Measurements from ENCODE around the gene MXD3.
"Not testable (repeated sequence)": the region's sequence is repeated elsewhere in the genome, so short reads cannot be mapped to it uniquely, and the experiment has no call there.

The MXD3 gene

DNA sequence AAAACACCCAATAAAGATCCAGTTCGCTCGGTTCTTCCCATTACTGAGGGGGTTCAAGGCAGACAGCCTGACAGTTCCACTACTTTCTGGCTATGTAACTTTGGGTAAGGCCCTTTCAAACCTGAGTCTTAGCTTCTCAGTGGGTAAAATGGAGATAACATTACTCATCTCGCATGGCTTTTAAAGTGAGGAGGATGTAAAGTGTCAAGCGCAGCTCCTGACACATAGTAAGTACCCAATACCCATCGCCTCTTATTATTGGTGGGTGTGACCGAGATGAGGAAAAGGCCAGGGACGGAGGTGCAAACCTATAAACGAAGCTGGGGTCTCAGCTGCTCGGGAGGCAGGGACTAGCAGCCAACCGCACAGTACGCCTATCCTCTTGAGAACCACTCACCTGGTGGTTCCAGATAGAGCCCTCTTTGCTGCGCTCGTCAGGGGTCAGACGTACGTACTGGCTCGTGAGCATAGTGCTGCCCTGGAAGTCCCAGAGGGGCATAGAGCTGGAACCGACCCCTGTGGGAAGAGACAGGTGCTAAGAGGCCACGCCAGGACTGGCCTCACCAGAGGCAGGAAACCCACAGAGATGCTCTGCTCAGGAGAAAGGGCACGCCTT lies 39.2 kb upstream of the MXD3 start:
- H3K4me3 ChIP-seq (ENCODE audit: low read depth, low read length) = peak overlapping the region; percentile 100
- TF ChIP-seq, protein P1, sequence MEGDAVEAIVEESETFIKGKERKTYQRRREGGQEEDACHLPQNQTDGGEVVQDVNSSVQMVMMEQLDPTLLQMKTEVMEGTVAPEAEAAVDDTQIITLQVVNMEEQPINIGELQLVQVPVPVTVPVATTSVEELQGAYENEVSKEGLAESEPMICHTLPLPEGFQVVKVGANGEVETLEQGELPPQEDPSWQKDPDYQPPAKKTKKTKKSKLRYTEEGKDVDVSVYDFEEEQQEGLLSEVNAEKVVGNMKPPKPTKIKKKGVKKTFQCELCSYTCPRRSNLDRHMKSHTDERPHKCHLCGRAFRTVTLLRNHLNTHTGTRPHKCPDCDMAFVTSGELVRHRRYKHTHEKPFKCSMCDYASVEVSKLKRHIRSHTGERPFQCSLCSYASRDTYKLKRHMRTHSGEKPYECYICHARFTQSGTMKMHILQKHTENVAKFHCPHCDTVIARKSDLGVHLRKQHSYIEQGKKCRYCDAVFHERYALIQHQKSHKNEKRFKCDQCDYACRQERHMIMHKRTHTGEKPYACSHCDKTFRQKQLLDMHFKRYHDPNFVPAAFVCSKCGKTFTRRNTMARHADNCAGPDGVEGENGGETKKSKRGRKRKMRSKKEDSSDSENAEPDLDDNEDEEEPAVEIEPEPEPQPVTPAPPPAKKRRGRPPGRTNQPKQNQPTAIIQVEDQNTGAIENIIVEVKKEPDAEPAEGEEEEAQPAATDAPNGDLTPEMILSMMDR (IDR thresholded peaks at IDR 0.05; ENCODE audit: low read depth, low read length) = no peak

DNA sequence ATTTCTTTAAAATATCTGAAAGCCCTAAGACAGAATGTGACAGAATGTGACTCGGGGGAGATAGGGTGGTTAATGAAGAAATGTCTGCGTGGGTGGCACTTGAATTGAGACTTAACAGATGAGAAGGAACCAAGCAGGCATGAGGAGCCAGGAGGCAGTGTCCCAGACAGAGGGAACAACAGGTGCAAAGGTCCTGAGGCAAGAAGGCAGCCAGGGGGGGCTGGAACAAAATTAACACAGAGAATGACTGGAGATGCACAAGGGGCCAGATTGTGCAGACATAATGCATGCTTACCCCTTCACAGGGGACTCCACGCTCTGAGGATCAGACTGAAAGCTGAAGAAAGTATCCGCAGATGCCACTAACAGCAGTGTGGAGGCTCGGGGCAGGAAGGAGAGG lies 38.1 kb upstream of the MXD3 start:
- TF ChIP-seq, protein P1 (IDR thresholded peaks at IDR 0.05; ENCODE audit: low read depth, low read length) = no peak
- H3K4me3 ChIP-seq (ENCODE audit: low read depth, low read length) = no peak overlapping the region

DNA sequence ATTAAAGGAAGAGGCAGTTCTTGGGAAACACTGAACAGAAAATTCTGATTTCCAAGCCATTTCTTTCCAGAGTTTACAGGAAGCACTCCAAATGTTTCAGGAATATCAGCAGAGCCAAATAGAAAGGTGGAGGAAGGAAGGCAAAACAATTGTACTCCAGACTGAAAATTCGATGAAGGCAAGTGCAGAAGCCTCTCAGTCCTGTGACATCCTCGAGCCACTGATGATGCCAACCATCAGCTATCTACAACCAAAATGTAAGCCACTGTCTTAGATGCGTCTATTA lies 37.6 kb upstream of the MXD3 start:
- H3K4me3 ChIP-seq (ENCODE audit: low read depth, low read length) = no peak overlapping the region; the same call in 1 of the 2 replicates
- TF ChIP-seq, protein P1 (IDR thresholded peaks at IDR 0.05; ENCODE audit: low read depth, low read length) = no peak

DNA sequence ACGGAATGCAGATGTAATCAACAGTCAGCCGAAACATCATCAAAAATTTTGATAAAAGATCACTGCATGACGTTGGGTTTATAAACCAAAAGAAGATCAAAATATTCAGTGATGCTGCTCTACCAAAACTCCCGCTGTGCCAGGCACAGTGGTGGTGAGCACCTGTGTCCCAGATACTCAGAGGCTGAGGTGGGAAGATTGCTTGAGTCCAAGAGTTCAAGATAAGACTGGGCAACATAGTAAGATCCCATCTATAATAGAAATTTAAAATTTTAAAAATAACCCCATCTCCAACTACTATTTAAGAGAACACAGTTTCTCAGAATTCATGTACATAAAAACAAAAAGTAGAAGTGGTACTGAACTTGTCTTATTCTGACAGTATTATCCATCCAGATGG lies 36.0 kb upstream of the MXD3 start:
- no peak overlapping the region for H3K4me3 ChIP-seq (ENCODE audit: low read depth, low read length)
- TF ChIP-seq, protein P1 (IDR thresholded peaks at IDR 0.05; ENCODE audit: low read depth, low read length) = no peak

DNA sequence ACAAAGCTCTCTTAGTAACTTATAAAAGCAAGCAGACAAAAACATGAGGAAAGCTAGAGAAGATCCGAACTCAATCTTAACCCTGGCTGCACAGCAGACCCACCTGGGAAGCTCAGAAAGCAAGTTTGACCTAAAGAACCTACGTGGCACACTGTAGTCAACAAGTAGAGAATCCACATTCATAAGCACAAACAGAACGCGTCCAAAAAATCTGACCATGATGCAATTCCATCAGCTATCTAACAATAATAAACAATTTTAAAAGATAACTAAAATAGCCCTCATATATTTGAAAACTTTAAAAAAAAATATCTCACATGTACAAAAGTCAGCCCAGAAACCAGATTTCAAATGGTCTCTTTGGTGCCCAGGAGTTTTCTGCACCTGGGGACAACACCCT lies 35.1 kb upstream of the MXD3 start:
- TF ChIP-seq, protein P1 (IDR thresholded peaks at IDR 0.05; ENCODE audit: low read depth, low read length) = no peak
- no peak overlapping the region for H3K4me3 ChIP-seq (ENCODE audit: low read depth, low read length)

DNA sequence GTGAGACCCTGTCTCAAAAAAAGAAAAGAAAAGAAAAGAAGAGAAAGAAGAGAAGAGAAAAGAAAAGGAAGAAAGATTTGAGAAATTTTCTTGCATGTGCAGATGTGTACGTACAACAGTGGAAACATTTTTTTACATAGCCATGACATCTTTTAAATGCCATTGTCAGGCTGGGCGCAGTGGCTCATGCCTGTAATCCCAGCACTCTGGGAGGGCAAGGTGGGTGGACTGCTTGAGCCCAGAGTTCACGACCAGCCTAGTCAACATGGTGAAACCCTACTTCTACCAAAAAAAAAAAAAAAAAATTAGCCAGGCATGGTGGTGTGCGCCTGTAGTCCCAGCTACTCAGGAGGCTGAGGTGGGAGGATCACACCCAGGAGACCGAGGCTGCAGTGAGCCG lies 33.2 kb upstream of the MXD3 start:
- H3K4me3 ChIP-seq (ENCODE audit: low read depth, low read length) = no peak overlapping the region
- TF ChIP-seq, protein P1 (IDR thresholded peaks at IDR 0.05; ENCODE audit: low read depth, low read length) = no peak

DNA sequence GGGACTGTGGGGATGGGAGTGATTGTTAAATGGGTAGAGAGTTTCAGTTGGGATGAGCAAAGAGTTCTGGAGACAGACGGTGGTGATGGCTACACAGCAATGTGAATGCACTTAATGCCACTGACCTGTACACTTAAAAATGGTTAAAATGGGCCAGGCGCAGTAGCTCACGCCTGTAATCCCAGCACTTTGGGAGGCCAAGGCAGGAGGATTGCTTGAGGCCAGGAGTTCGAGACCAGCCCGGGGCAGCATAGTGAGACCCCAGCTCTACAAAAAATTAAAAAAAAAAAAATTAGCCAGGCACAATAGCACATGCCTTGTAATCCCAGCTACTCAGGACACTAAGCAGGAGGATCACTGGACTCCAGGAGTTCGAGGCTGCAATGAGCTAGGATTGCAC lies 32.1 kb upstream of the MXD3 start:
- no peak overlapping the region for H3K4me3 ChIP-seq (ENCODE audit: low read depth, low read length)
- TF ChIP-seq, protein P1 (IDR thresholded peaks at IDR 0.05; ENCODE audit: low read depth, low read length) = no peak

DNA sequence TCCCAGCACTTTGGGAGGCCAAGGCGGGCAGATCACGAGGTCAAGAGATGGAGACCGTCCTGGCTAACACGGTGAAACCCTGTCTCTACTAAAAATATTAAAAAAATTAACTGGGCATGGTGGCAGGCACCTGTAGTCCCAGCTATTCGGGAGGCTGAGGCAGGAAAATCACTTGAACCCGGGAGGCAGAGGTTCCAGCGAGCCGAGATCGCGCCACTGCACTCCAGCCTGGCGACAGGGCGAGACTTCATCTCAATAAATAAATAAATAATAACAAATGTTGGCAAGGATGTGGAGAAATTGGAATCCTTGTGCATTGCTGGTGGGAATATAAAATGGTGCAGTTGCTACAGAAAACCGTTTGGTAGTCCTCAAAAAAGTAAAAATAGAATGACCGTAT lies 31.3 kb upstream of the MXD3 start:
- H3K4me3 ChIP-seq (ENCODE audit: low read depth, low read length) = not testable (repeated sequence)

All from WI38 (cell line).